GM12872 (cell line): ENCODE measurements around the gene LRRC72.

Experiments
- TF ChIP-seq, protein P1 (sequence below): IDR thresholded peaks from 3 replicates; pipeline ENCODE4 v1.5.1; 2011; ENCODE audit warnings: low read depth, mild to moderate bottlenecking, low read length, moderate library complexity; ENCODE audit not compliant: insufficient read depth

Gene LRRC72

DNA sequence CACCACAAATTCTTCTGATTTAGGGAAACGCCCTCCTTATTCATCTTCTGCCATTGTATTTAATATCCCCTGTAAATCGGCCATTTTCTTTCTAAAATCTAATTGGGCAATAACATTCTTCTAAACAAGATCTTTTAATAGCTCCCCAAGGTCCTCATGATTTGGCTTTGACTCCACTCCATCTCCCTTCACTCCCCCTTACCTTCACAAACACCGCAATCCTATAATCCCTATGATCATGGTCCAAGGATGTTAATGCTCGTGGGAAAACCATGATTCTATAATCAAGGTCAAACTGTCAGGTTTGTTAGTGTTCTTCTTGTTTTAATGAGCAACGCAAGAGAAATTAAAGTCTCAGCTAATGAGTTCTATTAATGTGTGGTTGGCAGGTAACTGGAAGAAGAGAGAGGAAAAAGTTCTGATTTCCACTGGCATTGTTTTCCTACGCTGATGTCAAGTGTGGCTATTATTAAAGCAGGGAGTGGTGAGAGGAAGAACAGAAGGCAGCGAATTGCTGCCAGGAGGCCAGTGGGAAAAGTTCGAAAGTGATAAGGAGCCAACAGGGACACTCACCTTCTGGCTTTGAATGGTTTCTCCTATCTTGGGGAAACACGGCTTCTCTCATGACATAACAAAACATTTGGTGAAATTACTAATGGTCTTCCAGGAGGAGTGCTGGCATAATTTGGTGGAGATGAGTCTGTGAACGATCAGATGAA, 28.1 kb downstream of the LRRC72 start:
- TF ChIP-seq, protein P1, sequence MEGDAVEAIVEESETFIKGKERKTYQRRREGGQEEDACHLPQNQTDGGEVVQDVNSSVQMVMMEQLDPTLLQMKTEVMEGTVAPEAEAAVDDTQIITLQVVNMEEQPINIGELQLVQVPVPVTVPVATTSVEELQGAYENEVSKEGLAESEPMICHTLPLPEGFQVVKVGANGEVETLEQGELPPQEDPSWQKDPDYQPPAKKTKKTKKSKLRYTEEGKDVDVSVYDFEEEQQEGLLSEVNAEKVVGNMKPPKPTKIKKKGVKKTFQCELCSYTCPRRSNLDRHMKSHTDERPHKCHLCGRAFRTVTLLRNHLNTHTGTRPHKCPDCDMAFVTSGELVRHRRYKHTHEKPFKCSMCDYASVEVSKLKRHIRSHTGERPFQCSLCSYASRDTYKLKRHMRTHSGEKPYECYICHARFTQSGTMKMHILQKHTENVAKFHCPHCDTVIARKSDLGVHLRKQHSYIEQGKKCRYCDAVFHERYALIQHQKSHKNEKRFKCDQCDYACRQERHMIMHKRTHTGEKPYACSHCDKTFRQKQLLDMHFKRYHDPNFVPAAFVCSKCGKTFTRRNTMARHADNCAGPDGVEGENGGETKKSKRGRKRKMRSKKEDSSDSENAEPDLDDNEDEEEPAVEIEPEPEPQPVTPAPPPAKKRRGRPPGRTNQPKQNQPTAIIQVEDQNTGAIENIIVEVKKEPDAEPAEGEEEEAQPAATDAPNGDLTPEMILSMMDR: no peak

DNA sequence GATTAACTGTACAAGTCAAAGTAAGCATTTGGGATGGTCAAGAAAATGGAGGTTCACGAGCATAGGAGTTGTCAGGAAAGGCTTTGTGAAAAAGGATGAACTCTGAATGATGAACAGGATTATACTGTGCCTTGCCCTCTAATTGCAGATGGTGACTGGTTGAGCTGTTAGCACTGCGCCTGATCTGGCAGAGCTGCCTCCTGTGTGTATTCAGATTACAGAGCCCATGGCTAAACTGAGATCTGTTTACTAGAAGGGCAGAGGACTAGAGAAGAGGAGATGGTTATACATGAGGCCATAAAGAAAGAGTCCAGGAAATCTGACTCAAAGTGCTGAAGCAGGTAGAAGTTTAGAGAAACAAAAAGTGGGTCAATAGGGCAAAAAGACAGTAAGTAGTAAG, 29.7 kb downstream of the LRRC72 start:
- TF ChIP-seq, protein P1: no peak

DNA sequence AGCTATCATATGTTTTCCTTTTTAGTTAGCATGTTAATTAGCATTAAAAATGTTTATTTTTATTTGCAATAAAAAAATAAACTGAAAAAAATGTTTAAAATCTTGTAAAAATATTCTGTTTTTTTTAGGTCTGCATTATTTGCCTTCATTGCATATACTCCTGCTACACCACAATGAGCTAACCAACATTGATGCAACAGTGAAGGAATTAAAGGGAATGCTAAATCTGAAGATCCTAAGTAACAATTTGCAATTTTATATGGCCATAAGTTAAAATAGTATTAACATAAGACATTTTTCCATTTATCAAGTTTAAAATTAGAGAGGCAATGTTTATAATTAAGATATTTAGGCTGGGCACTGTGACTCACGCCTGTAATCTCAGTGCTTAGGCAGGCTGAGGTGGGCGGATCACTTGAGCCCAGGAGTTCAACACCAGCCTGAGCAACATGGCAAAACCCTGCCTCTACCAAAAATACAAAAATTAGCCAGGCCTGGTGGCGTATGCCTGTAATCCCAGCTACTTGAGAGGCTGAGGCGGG, 32.2 kb downstream of the LRRC72 start:
- TF ChIP-seq, protein P1: no peak

DNA sequence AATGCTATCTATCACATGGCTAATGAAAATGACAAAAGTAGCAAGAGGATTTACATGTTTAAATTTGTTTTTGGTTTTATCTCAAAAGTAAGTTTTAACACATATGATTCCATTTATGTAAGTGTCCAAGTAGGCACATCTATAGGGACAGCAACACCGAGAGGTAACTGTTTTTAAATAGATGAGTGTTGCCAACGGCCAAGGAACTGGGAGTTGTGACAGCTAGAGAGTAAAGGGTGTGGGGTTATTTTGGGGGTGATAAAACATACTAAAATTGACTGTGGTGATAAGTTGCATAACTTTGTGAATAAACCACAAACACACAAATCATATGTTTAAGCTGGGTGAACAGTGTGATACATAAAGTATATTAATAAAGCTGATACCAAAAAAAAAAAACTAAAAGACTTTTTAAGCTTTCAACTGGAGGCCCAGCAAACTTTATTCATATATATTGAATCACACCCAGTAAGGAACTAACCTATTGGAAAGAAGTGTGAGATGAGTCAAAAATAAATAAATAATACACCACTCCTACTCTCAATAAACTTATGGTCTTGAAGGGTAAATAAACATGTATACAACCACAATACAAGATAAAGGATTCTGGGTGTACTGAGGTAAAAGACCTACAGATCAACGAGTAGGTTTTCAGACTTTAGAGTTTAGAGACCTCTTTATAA, 33.0 kb downstream of the LRRC72 start:
- TF ChIP-seq, protein P1: no peak

DNA sequence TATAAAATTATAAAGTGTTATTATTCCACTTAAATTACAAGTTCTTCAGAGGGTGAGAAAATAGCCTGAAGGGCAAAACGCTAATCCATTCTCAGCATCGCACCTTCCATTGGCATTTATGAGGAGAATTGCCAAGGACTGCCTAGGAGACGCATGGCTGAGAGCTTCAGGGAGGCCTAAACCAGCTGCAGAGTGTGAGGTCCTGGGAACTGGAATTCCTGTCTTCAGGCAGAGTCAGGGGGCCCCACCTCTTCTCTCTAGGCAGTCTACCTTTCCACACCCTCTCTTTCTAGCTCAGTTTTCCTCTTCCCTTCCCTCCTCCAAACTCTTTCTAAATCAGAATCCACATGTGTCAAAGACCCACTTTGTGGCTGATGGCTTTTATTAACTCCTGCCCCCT, 35.3 kb downstream of the LRRC72 start:
- TF ChIP-seq, protein P1: no peak

DNA sequence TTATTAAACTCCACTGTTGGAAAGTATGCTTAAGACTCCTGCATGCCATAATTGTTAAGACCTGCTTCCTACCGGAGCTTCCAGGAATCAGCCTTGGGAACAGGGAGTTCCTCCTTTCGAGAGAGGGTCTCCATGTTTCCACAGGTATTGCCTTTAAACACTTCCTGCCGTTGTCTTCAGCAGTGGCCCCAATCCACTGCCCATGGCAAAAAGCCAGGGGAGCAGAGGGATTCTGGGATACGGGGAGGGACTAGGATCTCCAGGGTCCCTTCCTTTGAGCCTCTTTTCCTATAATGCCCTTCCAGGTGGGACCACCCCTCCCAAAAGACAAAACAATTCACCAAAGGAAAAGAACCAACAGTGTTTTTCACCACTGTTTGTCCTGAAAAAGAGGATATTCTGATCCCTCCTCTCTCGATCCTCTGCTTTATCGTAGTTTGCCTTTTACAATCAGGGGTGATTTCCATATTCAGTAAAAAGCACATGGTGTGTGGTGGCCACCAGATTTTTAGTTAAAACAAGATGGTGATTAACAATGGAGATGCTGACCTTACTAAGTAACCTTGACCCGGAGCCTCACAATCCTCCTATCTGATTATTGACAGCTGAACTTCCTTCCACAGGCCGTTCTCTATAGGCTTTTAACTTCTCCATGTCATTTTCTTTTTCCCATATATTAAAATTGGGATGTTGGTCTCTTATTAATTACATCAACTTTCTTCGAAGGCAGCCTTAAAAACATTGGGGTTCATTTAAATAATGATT, 36.0 kb downstream of the LRRC72 start:
- TF ChIP-seq, protein P1: no peak

DNA sequence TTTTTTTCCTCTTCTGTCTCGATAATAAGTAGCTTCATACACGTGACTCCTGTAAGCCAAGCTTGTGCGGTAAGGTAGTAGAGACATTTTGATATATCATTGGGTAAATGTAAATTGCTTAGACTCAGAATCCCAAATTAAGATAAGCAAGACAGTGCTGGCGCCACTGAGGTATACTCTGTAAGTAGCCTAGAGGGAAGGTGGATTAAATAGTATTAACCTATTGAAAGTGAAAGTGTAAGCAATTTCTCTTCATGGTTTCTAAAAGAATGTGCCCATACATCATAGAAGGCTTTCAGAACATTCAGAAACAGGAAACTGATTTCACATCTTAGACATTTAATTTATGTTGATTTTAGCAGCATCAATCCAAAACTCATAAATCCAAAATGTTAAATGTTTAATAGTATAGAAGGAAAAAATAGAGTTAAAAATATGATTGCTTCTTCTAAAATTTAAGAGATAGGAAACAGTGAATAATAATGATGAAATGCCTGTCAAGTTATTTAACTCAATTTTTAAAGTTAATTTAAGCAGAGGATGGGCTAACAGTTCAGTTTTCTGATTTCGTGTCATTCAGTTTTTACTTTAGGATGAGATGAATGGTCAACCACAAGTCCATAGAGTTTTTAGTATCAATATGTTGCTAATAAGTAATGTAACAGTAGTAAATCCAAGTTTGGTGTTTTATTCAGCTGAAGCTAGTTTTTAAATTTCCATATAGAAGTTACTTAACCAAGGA, 36.8 kb downstream of the LRRC72 start:
- TF ChIP-seq, protein P1: no peak
